Measurements from ENCODE around the gene ZCCHC14. TPM values are rescaled to one million over a fixed set of nuclear protein-coding genes. Genes with fewer than 3 reads are reported as not detected.
A peak's percentile ranks its signal among the peaks of the same experiment; 100 is the strongest.

The ZCCHC14 gene
- total and polyA plus RNA-seq, 2 of the 8 experiments (the other 6 are each of a cell fraction or from before 2014, with no cell fraction given), result 8.2 to 28.2 TPM

DNA sequence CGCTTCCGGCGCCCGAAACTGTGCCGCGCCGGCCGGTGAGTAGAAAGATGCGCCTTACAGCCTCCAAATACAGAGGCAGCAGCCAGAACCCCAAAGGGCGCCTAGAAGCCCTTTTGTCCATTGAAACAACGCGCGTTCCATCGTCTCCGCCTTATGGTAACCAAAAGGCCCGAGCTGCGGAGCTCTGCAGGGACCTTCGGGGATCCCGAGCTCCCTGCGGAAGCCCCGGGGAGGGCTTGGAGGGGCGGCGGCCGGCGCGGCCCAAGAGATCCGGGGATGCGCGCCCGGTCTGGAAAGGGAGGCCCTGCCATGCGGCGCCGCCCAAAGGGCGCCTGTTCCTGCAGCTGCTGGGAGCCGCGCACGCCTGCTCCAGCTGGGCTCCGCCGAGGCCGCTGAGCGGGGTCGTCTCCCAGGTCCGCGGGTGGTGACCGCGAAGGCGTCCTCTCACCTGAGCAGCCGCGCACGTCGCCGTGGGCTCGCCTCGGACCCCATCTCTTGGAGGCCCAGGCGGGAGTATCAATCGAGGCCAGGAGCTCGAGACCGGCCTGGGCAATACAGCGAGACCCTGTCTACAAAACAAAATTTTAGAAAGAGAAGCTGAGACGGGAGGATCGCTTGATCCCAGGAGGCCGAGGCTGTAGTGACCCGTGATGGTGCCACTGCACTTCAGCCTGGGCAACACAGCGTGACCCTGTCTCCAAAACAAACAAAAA is 108.5 kb downstream of the ZCCHC14 start (continued):
- TF ChIP-seq, protein P1, sequence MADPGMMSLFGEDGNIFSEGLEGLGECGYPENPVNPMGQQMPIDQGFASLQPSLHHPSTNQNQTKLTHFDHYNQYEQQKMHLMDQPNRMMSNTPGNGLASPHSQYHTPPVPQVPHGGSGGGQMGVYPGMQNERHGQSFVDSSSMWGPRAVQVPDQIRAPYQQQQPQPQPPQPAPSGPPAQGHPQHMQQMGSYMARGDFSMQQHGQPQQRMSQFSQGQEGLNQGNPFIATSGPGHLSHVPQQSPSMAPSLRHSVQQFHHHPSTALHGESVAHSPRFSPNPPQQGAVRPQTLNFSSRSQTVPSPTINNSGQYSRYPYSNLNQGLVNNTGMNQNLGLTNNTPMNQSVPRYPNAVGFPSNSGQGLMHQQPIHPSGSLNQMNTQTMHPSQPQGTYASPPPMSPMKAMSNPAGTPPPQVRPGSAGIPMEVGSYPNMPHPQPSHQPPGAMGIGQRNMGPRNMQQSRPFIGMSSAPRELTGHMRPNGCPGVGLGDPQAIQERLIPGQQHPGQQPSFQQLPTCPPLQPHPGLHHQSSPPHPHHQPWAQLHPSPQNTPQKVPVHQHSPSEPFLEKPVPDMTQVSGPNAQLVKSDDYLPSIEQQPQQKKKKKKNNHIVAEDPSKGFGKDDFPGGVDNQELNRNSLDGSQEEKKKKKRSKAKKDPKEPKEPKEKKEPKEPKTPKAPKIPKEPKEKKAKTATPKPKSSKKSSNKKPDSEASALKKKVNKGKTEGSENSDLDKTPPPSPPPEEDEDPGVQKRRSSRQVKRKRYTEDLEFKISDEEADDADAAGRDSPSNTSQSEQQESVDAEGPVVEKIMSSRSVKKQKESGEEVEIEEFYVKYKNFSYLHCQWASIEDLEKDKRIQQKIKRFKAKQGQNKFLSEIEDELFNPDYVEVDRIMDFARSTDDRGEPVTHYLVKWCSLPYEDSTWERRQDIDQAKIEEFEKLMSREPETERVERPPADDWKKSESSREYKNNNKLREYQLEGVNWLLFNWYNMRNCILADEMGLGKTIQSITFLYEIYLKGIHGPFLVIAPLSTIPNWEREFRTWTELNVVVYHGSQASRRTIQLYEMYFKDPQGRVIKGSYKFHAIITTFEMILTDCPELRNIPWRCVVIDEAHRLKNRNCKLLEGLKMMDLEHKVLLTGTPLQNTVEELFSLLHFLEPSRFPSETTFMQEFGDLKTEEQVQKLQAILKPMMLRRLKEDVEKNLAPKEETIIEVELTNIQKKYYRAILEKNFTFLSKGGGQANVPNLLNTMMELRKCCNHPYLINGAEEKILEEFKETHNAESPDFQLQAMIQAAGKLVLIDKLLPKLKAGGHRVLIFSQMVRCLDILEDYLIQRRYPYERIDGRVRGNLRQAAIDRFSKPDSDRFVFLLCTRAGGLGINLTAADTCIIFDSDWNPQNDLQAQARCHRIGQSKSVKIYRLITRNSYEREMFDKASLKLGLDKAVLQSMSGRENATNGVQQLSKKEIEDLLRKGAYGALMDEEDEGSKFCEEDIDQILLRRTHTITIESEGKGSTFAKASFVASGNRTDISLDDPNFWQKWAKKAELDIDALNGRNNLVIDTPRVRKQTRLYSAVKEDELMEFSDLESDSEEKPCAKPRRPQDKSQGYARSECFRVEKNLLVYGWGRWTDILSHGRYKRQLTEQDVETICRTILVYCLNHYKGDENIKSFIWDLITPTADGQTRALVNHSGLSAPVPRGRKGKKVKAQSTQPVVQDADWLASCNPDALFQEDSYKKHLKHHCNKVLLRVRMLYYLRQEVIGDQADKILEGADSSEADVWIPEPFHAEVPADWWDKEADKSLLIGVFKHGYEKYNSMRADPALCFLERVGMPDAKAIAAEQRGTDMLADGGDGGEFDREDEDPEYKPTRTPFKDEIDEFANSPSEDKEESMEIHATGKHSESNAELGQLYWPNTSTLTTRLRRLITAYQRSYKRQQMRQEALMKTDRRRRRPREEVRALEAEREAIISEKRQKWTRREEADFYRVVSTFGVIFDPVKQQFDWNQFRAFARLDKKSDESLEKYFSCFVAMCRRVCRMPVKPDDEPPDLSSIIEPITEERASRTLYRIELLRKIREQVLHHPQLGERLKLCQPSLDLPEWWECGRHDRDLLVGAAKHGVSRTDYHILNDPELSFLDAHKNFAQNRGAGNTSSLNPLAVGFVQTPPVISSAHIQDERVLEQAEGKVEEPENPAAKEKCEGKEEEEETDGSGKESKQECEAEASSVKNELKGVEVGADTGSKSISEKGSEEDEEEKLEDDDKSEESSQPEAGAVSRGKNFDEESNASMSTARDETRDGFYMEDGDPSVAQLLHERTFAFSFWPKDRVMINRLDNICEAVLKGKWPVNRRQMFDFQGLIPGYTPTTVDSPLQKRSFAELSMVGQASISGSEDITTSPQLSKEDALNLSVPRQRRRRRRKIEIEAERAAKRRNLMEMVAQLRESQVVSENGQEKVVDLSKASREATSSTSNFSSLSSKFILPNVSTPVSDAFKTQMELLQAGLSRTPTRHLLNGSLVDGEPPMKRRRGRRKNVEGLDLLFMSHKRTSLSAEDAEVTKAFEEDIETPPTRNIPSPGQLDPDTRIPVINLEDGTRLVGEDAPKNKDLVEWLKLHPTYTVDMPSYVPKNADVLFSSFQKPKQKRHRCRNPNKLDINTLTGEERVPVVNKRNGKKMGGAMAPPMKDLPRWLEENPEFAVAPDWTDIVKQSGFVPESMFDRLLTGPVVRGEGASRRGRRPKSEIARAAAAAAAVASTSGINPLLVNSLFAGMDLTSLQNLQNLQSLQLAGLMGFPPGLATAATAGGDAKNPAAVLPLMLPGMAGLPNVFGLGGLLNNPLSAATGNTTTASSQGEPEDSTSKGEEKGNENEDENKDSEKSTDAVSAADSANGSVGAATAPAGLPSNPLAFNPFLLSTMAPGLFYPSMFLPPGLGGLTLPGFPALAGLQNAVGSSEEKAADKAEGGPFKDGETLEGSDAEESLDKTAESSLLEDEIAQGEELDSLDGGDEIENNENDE (IDR thresholded peaks at IDR 0.05; ENCODE audit: insufficient replicate concordance, low read length), result no peak
- TF ChIP-seq, protein P2, sequence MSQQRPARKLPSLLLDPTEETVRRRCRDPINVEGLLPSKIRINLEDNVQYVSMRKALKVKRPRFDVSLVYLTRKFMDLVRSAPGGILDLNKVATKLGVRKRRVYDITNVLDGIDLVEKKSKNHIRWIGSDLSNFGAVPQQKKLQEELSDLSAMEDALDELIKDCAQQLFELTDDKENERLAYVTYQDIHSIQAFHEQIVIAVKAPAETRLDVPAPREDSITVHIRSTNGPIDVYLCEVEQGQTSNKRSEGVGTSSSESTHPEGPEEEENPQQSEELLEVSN (IDR thresholded peaks at IDR 0.05), result peak; percentile 44
- TF ChIP-seq, protein P3, sequence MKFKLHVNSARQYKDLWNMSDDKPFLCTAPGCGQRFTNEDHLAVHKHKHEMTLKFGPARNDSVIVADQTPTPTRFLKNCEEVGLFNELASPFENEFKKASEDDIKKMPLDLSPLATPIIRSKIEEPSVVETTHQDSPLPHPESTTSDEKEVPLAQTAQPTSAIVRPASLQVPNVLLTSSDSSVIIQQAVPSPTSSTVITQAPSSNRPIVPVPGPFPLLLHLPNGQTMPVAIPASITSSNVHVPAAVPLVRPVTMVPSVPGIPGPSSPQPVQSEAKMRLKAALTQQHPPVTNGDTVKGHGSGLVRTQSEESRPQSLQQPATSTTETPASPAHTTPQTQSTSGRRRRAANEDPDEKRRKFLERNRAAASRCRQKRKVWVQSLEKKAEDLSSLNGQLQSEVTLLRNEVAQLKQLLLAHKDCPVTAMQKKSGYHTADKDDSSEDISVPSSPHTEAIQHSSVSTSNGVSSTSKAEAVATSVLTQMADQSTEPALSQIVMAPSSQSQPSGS (IDR thresholded peaks at IDR 0.05; ENCODE audit: low read length), result no peak
- TF ChIP-seq KDM1A (IDR thresholded peaks at IDR 0.05; ENCODE audit: borderline replicate concordance, low read length) (peak; percentile 98), CTBP2 (IDR thresholded peaks at IDR 0.05; ENCODE audit: borderline replicate concordance, insufficient read depth, insufficient read length, low read length) (no peak), CHD2 (IDR thresholded peaks at IDR 0.05; ENCODE audit: low read length) (no peak), TAF1 (IDR thresholded peaks at IDR 0.05; ENCODE audit: low read depth, low read length) (peak; percentile 47; the same call in 1 of the 2 replicates), CHD1 (IDR thresholded peaks at IDR 0.05; ENCODE audit: low read depth, low read length) (no peak)
